Measurements from ENCODE around the gene NSUN7. TPM values are rescaled to one million over a fixed set of nuclear protein-coding genes. Genes with fewer than 3 reads are reported as not detected.

The NSUN7 gene
- polyA plus RNA-seq, 3 donors from 2014 or later = not detected

GRCh38 chr4:40723728-40724127 is 26.0 kb upstream of the NSUN7 start:
- Mint-ChIP-seq H3K4me3 (no peak overlapping the region), H3K27me3 (ENCODE audit: low read depth in 3 of 3) (peaks cover 1 to 3% (median 3%) of the 10 kb centered on the region in 3 donors), H3K36me3 (no peaks in the 10 kb centered on the region), H3K27ac (no peak overlapping the region), H3K4me1 (no peaks in the 10 kb centered on the region), H3K9me3 (no peaks in the 10 kb centered on the region)
- DNase-seq = no peak

GRCh38 chr4:40728333-40728732 is 21.4 kb upstream of the NSUN7 start:
- Mint-ChIP-seq H3K36me3 (no peaks in the 10 kb centered on the region), H3K4me3 (no peak overlapping the region), H3K27ac (no peak overlapping the region), H3K27me3 (ENCODE audit: low read depth in 3 of 3) (peaks cover 3 to 8% (median 4%) of the 10 kb centered on the region in 3 donors), H3K4me1 (no peaks in the 10 kb centered on the region), H3K9me3 (peaks cover 0 to 1% (median 0%) of the 10 kb centered on the region in 6 donors)
- no peak for DNase-seq

- Mint-ChIP-seq H3K36me3 (no peaks in the 10 kb centered on the region), H3K9me3 (peaks cover 0 to 1% (median 0%) of the 10 kb centered on the region in 6 donors), H3K27me3 (ENCODE audit: low read depth in 3 of 3) (peaks cover 3 to 8% (median 4%) of the 10 kb centered on the region in 3 donors), H3K4me3 (no peak overlapping the region), H3K4me1 (no peaks in the 10 kb centered on the region), H3K27ac (no peak overlapping the region)
- DNase-seq = no peak
These were observed 20.2 kb upstream of the NSUN7 start for GRCh38 chr4:40729555-40729954.

- Mint-ChIP-seq H3K27ac (no peak overlapping the region), H3K36me3 (no peaks in the 10 kb centered on the region), H3K4me1 (no peaks in the 10 kb centered on the region), H3K27me3 (ENCODE audit: low read depth in 3 of 3) (peaks cover 3 to 8% (median 4%) of the 10 kb centered on the region in 3 donors), H3K9me3 (peaks cover 0 to 1% (median 0%) of the 10 kb centered on the region in 6 donors), H3K4me3 (no peak overlapping the region)
- DNase-seq = no peak
These were observed 19.6 kb upstream of the NSUN7 start for GRCh38 chr4:40730091-40730679.

- no peak for DNase-seq
- Mint-ChIP-seq H3K27ac (no peak overlapping the region), H3K36me3 (no peaks in the 10 kb centered on the region), H3K27me3 (ENCODE audit: low read depth in 3 of 3) (peaks cover 4 to 5% (median 4%) of the 10 kb centered on the region in 3 donors), H3K9me3 (peaks cover 0 to 1% (median 0%) of the 10 kb centered on the region in 6 donors), H3K4me3 (no peak overlapping the region), H3K4me1 (no peaks in the 10 kb centered on the region)
These were observed 18.4 kb upstream of the NSUN7 start for GRCh38 chr4:40731361-40731760.

GRCh38 chr4:40731792-40732245 is 17.9 kb upstream of the NSUN7 start:
- Mint-ChIP-seq H3K27ac (no peak overlapping the region), H3K4me3 (no peak overlapping the region), H3K36me3 (no peaks in the 10 kb centered on the region), H3K4me1 (no peaks in the 10 kb centered on the region), H3K27me3 (ENCODE audit: low read depth in 3 of 3) (peaks cover 2 to 5% (median 4%) of the 10 kb centered on the region in 3 donors), H3K9me3 (peaks cover 0 to 1% (median 0%) of the 10 kb centered on the region in 6 donors)
- DNase-seq = no peak

GRCh38 chr4:40733752-40734151 is 16.0 kb upstream of the NSUN7 start:
- peaks cover 0 to 1% (median 0%) of the 10 kb centered on the region in 6 donors for H3K9me3 Mint-ChIP-seq
- H3K4me1 Mint-ChIP-seq = no peaks in the 10 kb centered on the region
- no peaks in the 10 kb centered on the region for H3K36me3 Mint-ChIP-seq
- no peak overlapping the region for H3K27ac Mint-ChIP-seq
- H3K4me3 Mint-ChIP-seq = no peak overlapping the region
- H3K27me3 Mint-ChIP-seq (ENCODE audit: low read depth in 3 of 3) = peaks cover 4 to 5% (median 5%) of the 10 kb centered on the region in 3 donors
- no peak for DNase-seq

- Mint-ChIP-seq H3K4me1 (no peaks in the 10 kb centered on the region), H3K36me3 (no peaks in the 10 kb centered on the region), H3K27ac (no peak overlapping the region), H3K27me3 (ENCODE audit: low read depth in 3 of 3) (peaks cover 4 to 5% (median 4%) of the 10 kb centered on the region in 3 donors), H3K9me3 (peaks cover 0 to 1% (median 0%) of the 10 kb centered on the region in 6 donors), H3K4me3 (no peak overlapping the region)
- DNase-seq = no peak
These were observed 15.3 kb upstream of the NSUN7 start for GRCh38 chr4:40734497-40734896.

GRCh38 chr4:40736910-40737309 is 12.8 kb upstream of the NSUN7 start:
- Mint-ChIP-seq H3K9me3 (no peaks in the 10 kb centered on the region), H3K27ac (no peak overlapping the region), H3K4me3 (no peak overlapping the region), H3K4me1 (no peaks in the 10 kb centered on the region), H3K36me3 (no peaks in the 10 kb centered on the region), H3K27me3 (ENCODE audit: low read depth in 3 of 3) (peaks cover 1 to 5% (median 2%) of the 10 kb centered on the region in 3 donors)
- no peak for DNase-seq

GRCh38 chr4:40737879-40738278 is 11.9 kb upstream of the NSUN7 start:
- H3K27me3 Mint-ChIP-seq (ENCODE audit: low read depth in 3 of 3) = peaks cover 1 to 6% (median 2%) of the 10 kb centered on the region in 3 donors
- no peaks in the 10 kb centered on the region for H3K9me3 Mint-ChIP-seq
- H3K4me3 Mint-ChIP-seq = no peak overlapping the region
- DNase-seq = no peak
- H3K4me1 Mint-ChIP-seq = no peaks in the 10 kb centered on the region
- no peaks in the 10 kb centered on the region for H3K36me3 Mint-ChIP-seq
- H3K27ac Mint-ChIP-seq = no peak overlapping the region

GRCh38 chr4:40739347-40739746 is 10.4 kb upstream of the NSUN7 start:
- Mint-ChIP-seq H3K27ac (no peak overlapping the region), H3K9me3 (no peaks in the 10 kb centered on the region), H3K36me3 (no peaks in the 10 kb centered on the region), H3K4me3 (no peak overlapping the region), H3K4me1 (no peaks in the 10 kb centered on the region), H3K27me3 (ENCODE audit: low read depth in 3 of 3) (peaks cover 1 to 6% (median 2%) of the 10 kb centered on the region in 3 donors)
- DNase-seq = no peak

GRCh38 chr4:40744218-40744617 is 5.5 kb upstream of the NSUN7 start:
- Mint-ChIP-seq H3K27ac (no peak overlapping the region), H3K36me3 (no peaks in the 10 kb centered on the region), H3K27me3 (ENCODE audit: low read depth in 3 of 3) (peaks cover 6 to 17% (median 11%) of the 10 kb centered on the region in 3 donors), H3K4me1 (no peaks in the 10 kb centered on the region), H3K4me3 (no peak overlapping the region), H3K9me3 (peaks cover 0 to 4% (median 0%) of the 10 kb centered on the region in 6 donors)
- no peak for DNase-seq

GRCh38 chr4:40745285-40745984 is 4.3 kb upstream of the NSUN7 start:
- H3K27ac Mint-ChIP-seq = no peak overlapping the region
- DNase-seq = no peak
- H3K4me3 Mint-ChIP-seq = no peak overlapping the region
- H3K27me3 Mint-ChIP-seq (ENCODE audit: low read depth in 3 of 3) = peaks cover 6 to 17% (median 11%) of the 10 kb centered on the region in 3 donors
- H3K9me3 Mint-ChIP-seq = peaks cover 0 to 4% (median 0%) of the 10 kb centered on the region in 6 donors
- peaks cover 1 to 2% of the 10 kb centered on the region in 2 donors for H3K4me1 Mint-ChIP-seq
- no peaks in the 10 kb centered on the region for H3K36me3 Mint-ChIP-seq

GRCh38 chr4:40747207-40747835 is 2.4 kb upstream of the NSUN7 start:
- Mint-ChIP-seq H3K27ac (no peak overlapping the region), H3K4me1 (peaks cover 4 to 11% of the 10 kb centered on the region in 2 donors), H3K36me3 (peaks cover 0 to 5% (median 0%) of the 10 kb centered on the region in 3 donors), H3K27me3 (ENCODE audit: low read depth in 3 of 3) (peaks cover 8 to 19% (median 16%) of the 10 kb centered on the region in 3 donors), H3K9me3 (peaks cover 0 to 4% (median 0%) of the 10 kb centered on the region in 6 donors), H3K4me3 (no peak overlapping the region)
- DNase-seq = no peak

Data from immature natural killer cell (primary cell).